IPS-15b (cell line): ENCODE data around the gene ULK2.

Experiments
- H3K27me3 ChIP-seq: one replicate; pipeline ENCODE4 v1.6.1; 2013; ENCODE audit warnings: low read length; ENCODE audit not compliant: control insufficient read depth, insufficient read depth
- H3K36me3 ChIP-seq: one replicate; pipeline ENCODE4 v1.6.1; 2013; ENCODE audit warnings: low read length; ENCODE audit not compliant: control insufficient read depth, insufficient read depth
- H3K4me1 ChIP-seq: one replicate; pipeline ENCODE4 v1.6.1; 2013; ENCODE audit warnings: mild to moderate bottlenecking, low read length; ENCODE audit not compliant: control insufficient read depth, insufficient read depth
- H3K4me3 ChIP-seq: one replicate; pipeline ENCODE4 v1.5.1; 2013; ENCODE audit warnings: low read depth, low read length
- H3K9ac ChIP-seq: one replicate; pipeline ENCODE4 v1.6.1; 2013; ENCODE audit warnings: low read depth, mild to moderate bottlenecking, low read length
- H3K9me3 ChIP-seq: one replicate; pipeline ENCODE4 v1.6.1; 2013; ENCODE audit warnings: mild to moderate bottlenecking, low read length; ENCODE audit not compliant: control insufficient read depth, insufficient read depth

Gene ULK2

GRCh38 chr17:19752216-19753050, 115.3 kb downstream of the ULK2 start:
- peaks cover 2% of the 10 kb centered on the region for H3K4me1 ChIP-seq
- no peaks in the 10 kb centered on the region for H3K9me3 ChIP-seq
- no peak overlapping the region for H3K4me3 ChIP-seq
- no peaks in the 10 kb centered on the region for H3K36me3 ChIP-seq
- no peaks in the 10 kb centered on the region for H3K27me3 ChIP-seq
- H3K9ac ChIP-seq, result no peak overlapping the region

DNA sequence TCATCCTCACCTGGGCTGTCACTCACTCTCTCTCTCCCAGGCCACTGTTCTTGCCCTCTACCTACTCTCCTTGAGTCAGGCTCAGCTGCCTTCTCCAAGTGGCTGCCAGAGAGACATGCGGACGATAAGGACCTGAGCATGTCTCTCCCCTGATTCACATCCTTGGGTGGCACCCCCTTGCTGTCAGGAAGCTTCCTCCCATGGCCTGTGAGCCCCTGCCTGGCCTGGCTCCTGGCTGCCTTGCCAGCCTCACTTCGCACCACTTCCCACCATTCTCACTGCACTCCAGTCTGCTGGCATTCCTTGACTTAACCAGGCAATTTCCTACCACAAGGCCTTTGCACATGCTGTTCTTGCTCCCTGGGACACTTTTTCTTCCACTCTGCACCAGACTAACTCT, 116.9 kb downstream of the ULK2 start:
- Histone ChIP-seq H3K9me3 (no peaks in the 10 kb centered on the region), H3K9ac (no peak overlapping the region), H3K27me3 (no peaks in the 10 kb centered on the region), H3K4me3 (no peak overlapping the region), H3K36me3 (no peaks in the 10 kb centered on the region), H3K4me1 (peaks cover 2% of the 10 kb centered on the region)

- H3K36me3 ChIP-seq, result no peaks in the 10 kb centered on the region
- no peak overlapping the region for H3K9ac ChIP-seq
- H3K27me3 ChIP-seq, result peaks cover 5% of the 10 kb centered on the region
- no peaks in the 10 kb centered on the region for H3K9me3 ChIP-seq
- peaks cover 6% of the 10 kb centered on the region for H3K4me1 ChIP-seq
- no peak overlapping the region for H3K4me3 ChIP-seq
Observed at GRCh38 chr17:19750020-19750572, 117.6 kb downstream of the ULK2 start.

DNA sequence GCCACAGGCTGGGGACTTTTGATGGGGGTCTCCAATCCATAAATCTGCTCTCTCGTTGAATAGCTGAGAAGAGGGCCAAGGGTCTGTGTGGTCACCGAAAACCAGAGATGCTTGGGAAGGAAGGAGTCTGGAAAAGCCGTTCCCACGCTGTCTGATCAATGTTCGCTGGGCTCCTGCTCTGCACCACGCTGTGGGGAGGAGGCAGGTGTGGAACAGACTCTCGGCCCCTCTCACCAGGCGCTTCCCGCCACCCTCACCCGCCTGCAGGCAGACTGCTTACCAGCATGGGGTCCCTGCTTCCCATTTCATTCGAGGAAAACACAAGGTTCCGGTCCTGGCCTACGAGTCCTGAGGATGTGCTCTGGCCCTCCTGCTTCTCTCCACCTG, 118.9 kb downstream of the ULK2 start:
- no peaks in the 10 kb centered on the region for H3K9me3 ChIP-seq
- H3K4me1 ChIP-seq, result peaks cover 6% of the 10 kb centered on the region
- H3K36me3 ChIP-seq, result no peaks in the 10 kb centered on the region
- no peak overlapping the region for H3K9ac ChIP-seq
- peaks cover 5% of the 10 kb centered on the region for H3K27me3 ChIP-seq
- H3K4me3 ChIP-seq, result no peak overlapping the region

DNA sequence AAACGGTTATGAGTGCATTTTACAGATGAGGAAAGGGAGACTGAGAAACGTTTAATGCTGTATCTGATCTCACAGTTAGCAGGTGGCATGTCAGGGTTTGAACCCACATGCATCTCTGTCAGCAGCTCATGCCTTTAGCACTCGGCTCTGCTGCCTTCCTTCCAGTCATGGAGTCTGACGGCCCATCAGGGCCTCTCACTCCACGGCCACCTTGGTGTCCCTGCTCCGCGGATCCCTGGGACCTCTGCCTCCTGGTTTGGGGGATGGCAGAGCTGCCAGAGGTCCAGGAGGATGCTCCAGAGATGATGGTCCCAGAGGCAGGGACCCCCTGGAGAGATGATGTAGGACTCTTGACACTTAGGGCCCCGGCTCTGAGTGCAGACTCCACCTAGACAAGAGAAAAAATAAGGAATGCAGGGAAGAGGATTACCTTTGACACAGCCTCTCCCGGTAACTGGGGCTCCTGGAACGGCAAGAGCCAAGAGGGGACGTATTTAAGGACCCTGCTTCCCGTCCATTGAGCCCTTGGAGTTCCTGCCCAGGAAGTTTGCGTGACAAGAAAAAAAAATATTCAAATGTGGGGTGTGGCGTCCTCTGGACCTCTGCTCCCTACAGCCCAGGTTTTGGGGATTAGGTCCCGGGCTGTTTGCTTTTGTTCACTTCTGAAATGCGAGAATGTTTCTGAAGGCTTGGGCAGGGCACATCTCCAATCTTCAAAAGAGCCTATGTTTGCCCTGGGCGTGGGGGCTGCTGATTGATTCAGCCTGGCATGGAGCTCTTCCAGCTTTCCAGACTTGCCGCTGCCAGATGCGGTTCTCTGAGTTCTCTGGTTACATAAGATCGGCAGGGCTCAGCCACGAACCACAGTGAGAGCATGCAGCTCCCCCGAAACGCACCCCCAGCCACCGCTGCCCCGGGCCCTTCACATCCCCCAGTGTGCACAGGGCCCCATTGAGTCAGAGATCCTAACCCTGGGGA, 119.6 kb downstream of the ULK2 start, which contains the start of gene ALDH3A1:
Gene ALDH3A1 (minus strand): TSS at position 470 of the 978 bp plus-strand sequence. CDS start 3,169 bp downstream, outside the sequence.
- no peak within 1 kb of the TSS for H3K9ac ChIP-seq
- peaks cover 5% of the 10 kb centered on the region for H3K27me3 ChIP-seq
- H3K9me3 ChIP-seq, result no peaks in the 10 kb centered on the region
- no peak within 1 kb of the TSS for H3K4me3 ChIP-seq
- H3K36me3 ChIP-seq, result no peaks in the 10 kb centered on the region
- H3K4me1 ChIP-seq, result peaks cover 6% of the 10 kb centered on the region

- Histone ChIP-seq H3K36me3 (no peaks in the 10 kb centered on the region), H3K27me3 (peaks cover 5% of the 10 kb centered on the region), H3K9ac (no peak overlapping the region), H3K9me3 (no peaks in the 10 kb centered on the region), H3K4me3 (no peak overlapping the region), H3K4me1 (peaks cover 6% of the 10 kb centered on the region)
Observed at GRCh38 chr17:19747159-19747719, 120.5 kb downstream of the ULK2 start.

GRCh38 chr17:19746517-19746916, 121.2 kb downstream of the ULK2 start:
- H3K4me1 ChIP-seq, result peaks cover 6% of the 10 kb centered on the region
- peaks cover 5% of the 10 kb centered on the region for H3K27me3 ChIP-seq
- H3K9ac ChIP-seq, result no peak overlapping the region
- no peaks in the 10 kb centered on the region for H3K36me3 ChIP-seq
- no peak overlapping the region for H3K4me3 ChIP-seq
- H3K9me3 ChIP-seq, result no peaks in the 10 kb centered on the region

- no peaks in the 10 kb centered on the region for H3K9me3 ChIP-seq
- no peak overlapping the region for H3K9ac ChIP-seq
- no peaks in the 10 kb centered on the region for H3K36me3 ChIP-seq
- peak overlapping the region; percentile 43 for H3K4me3 ChIP-seq
- peaks cover 6% of the 10 kb centered on the region for H3K4me1 ChIP-seq
- peaks cover 5% of the 10 kb centered on the region for H3K27me3 ChIP-seq
Observed at GRCh38 chr17:19744922-19745757, 122.6 kb downstream of the ULK2 start.

- Histone ChIP-seq H3K9me3 (no peaks in the 10 kb centered on the region), H3K27me3 (peaks cover 5% of the 10 kb centered on the region), H3K4me1 (peaks cover 6% of the 10 kb centered on the region), H3K36me3 (no peaks in the 10 kb centered on the region), H3K9ac (peak overlapping the region; percentile 54), H3K4me3 (peak overlapping the region; percentile 45)
Observed at GRCh38 chr17:19744492-19744891, 123.2 kb downstream of the ULK2 start.

GRCh38 chr17:19743101-19744100, 124.3 kb downstream of the ULK2 start:
- peaks cover 5% of the 10 kb centered on the region for H3K27me3 ChIP-seq
- H3K4me1 ChIP-seq, result peaks cover 4% of the 10 kb centered on the region
- H3K4me3 ChIP-seq, result no peak overlapping the region
- no peak overlapping the region for H3K9ac ChIP-seq
- no peaks in the 10 kb centered on the region for H3K36me3 ChIP-seq
- H3K9me3 ChIP-seq, result no peaks in the 10 kb centered on the region
